OCI-LY7 (cell line): Measurements from ENCODE around the gene KCTD7. TPM values are rescaled to one million over a fixed set of nuclear protein-coding genes. Genes with fewer than 3 reads are reported as not detected.
"Not testable (repeated sequence)": the region's sequence is repeated elsewhere in the genome, so short reads cannot be mapped to it uniquely, and the experiment has no call there.

Experiments
- BruUV-seq: library from RNA; stranded (reverse); fragments of 400-500 nt; replicated peaks from 2 replicates; lab custom pipeline; 2021; lab: Mats Ljungman, UMichigan
- CTCF ChIA-PET: fragments of 300-600 bp; sonication (Branson Sonifier 250); formaldehyde crosslinking; loops from one replicate; lab custom pipeline; 2022; ENCODE audit warnings: antibody characterized with exemption; ENCODE audit not compliant: unreplicated experiment; lab: Charles Lee
- POLR2A ChIA-PET: fragments of 300-600 bp; sonication (Branson Sonifier 250); formaldehyde crosslinking; loops from one replicate; lab custom pipeline; 2022; ENCODE audit warnings: antibody characterized with exemption; lab: Charles Lee
- DNase-seq: peaks from one replicate; pipeline ENCODE4 v3.0.0-alpha.2; 2015; ENCODE audit warnings: low spot score
- H2AFZ ChIP-seq: fragments of 200-600 bp; sonication (generic), shearing (Covaris generic); 2 replicates; pipeline ENCODE4 v1.6.1; 2014; ENCODE audit warnings: mild to moderate bottlenecking, antibody characterized with exemption, low read length, moderate library complexity
- H3K27ac ChIP-seq: fragments of 200-600 bp; sonication (generic); 2 replicates; pipeline ENCODE4 v1.5.1; 2014; ENCODE audit warnings: mixed run types, low read depth, mild to moderate bottlenecking, moderate library complexity, low read length, inconsistent platforms; ENCODE audit not compliant: poor library complexity, severe bottlenecking
- H3K36me3 ChIP-seq: fragments of 200-600 bp; sonication (generic); 2 replicates; pipeline ENCODE4 v1.6.1; 2014; ENCODE audit warnings: mild to moderate bottlenecking, antibody characterized with exemption, low read length, moderate library complexity, mixed read lengths; ENCODE audit not compliant: insufficient read depth
- H3K4me1 ChIP-seq: fragments of 200-600 bp; sonication (generic); 2 replicates; pipeline ENCODE4 v1.5.1; 2014; ENCODE audit warnings: mild to moderate bottlenecking, low read length; ENCODE audit not compliant: insufficient read depth, poor library complexity, severe bottlenecking
- H3K4me2 ChIP-seq: fragments of 200-600 bp; sonication (generic); 2 replicates; pipeline ENCODE4 v1.6.1; 2014; ENCODE audit warnings: mild to moderate bottlenecking, low read length
- H3K4me3 ChIP-seq: fragments of 200-600 bp; sonication (generic); 2 replicates; pipeline ENCODE4 v1.5.1; 2014; ENCODE audit warnings: mild to moderate bottlenecking, low read depth, low read length; ENCODE audit not compliant: poor library complexity, severe bottlenecking
- H3K79me2 ChIP-seq: fragments of 200-600 bp; sonication (generic); 2 replicates; pipeline ENCODE4 v1.6.1; 2016; ENCODE audit warnings: low read depth, mild to moderate bottlenecking, low read length, moderate library complexity, mixed read lengths; ENCODE audit not compliant: insufficient read depth
- H3K9me2 ChIP-seq: fragments of 200-600 bp; sonication (generic); 2 replicates; pipeline ENCODE4 v1.6.1; 2016; ENCODE audit warnings: mild to moderate bottlenecking, low read length, mixed read lengths; ENCODE audit not compliant: insufficient read depth
- H3K9me3 ChIP-seq: fragments of 200-600 bp; sonication (generic); 2 replicates; pipeline ENCODE4 v1.6.1; 2014; ENCODE audit warnings: mild to moderate bottlenecking, mixed run types, low read length, mixed read lengths
- H4K20me1 ChIP-seq: fragments of 200-600 bp; sonication (generic); 2 replicates; pipeline ENCODE4 v1.6.1; 2014; ENCODE audit warnings: mild to moderate bottlenecking, antibody characterized with exemption, low read length, moderate library complexity, mixed read lengths; ENCODE audit not compliant: insufficient read depth
- EZH2phosphoT487 ChIP-seq: fragments of 200-600 bp; sonication (generic); IDR thresholded peaks from 2 replicates; pipeline ENCODE4 v1.6.1; 2018; ENCODE audit warnings: low read depth, borderline replicate concordance, mild to moderate bottlenecking, mixed run types, antibody characterized with exemption, low read length, moderate library complexity, mixed read lengths
- intact Hi-C: fragments of 100-400 bp; cut with micrococcal nuclease; formaldehyde crosslinking; loops from one replicate; pipeline ENCODE4 v1.10.0; 2022; ENCODE audit not compliant: unreplicated experiment
- total RNA-seq, 2 experiments: library from RNA; depleted of rRNA in 1 of 2; stranded (reverse); fragments of >200 nt in 1 of 2; shearing (Covaris generic) in 1 of 2; gene quantifications; 2 replicates each; pipeline ENCODE4 v1.2.3, GENCODE V29; 2014 to 2022
- TF ChIP-seq, protein P1 (sequence below): fragments of 200-600 bp; sonication (generic); conservative IDR thresholded peaks from 2 replicates; pipeline ENCODE4 v1.5.1; 2014; ENCODE audit warnings: mild to moderate bottlenecking, antibody characterized with exemption, low read length, moderate library complexity, mixed read lengths

Gene KCTD7
- total RNA-seq, 2 experiments from 2014 or later = 40.5 to 41.8 TPM

DNA sequence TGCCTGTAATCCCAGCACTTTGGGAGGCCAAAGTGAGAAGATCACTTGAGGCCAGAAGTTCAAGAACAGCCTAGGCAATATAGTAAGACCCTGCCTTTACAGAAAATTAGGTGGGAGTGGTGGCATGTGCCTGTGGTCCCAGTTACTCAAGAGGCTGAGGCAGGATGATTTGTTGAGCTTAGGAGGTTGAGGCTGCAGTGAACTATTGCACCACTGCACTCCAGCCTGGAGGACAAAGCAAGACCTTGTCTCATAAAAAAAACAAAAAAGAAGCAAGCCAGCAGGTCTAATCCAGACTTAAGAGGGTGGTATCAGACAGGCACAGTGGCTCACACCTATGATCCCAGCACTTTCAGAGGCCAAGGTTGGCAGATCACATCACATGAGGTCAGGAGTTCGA, 24.5 kb upstream of the KCTD7 start:
- intact Hi-C loops = no loop called here
- no peak overlapping the region for H3K4me3 ChIP-seq
- no peaks in the 10 kb centered on the region for H3K79me2 ChIP-seq
- no peaks in the 10 kb centered on the region for H3K36me3 ChIP-seq
- no peaks in the 10 kb centered on the region for H4K20me1 ChIP-seq
- H3K9me3 ChIP-seq = no peaks in the 10 kb centered on the region
- no peak overlapping the region for H2AFZ ChIP-seq
- TF ChIP-seq, protein P1, sequence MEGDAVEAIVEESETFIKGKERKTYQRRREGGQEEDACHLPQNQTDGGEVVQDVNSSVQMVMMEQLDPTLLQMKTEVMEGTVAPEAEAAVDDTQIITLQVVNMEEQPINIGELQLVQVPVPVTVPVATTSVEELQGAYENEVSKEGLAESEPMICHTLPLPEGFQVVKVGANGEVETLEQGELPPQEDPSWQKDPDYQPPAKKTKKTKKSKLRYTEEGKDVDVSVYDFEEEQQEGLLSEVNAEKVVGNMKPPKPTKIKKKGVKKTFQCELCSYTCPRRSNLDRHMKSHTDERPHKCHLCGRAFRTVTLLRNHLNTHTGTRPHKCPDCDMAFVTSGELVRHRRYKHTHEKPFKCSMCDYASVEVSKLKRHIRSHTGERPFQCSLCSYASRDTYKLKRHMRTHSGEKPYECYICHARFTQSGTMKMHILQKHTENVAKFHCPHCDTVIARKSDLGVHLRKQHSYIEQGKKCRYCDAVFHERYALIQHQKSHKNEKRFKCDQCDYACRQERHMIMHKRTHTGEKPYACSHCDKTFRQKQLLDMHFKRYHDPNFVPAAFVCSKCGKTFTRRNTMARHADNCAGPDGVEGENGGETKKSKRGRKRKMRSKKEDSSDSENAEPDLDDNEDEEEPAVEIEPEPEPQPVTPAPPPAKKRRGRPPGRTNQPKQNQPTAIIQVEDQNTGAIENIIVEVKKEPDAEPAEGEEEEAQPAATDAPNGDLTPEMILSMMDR = no peak
- TF ChIP-seq EZH2phosphoT487 = no peak
- no peaks in the 10 kb centered on the region for H3K9me2 ChIP-seq
- no TSS peak for BruUV-seq
- H3K4me1 ChIP-seq = no peaks in the 10 kb centered on the region
- no peak overlapping the region for H3K4me2 ChIP-seq
- no peak for DNase-seq
- CTCF ChIA-PET = no interaction called here
- POLR2A ChIA-PET = interaction anchor here (0.7 kb wide), 2 partner anchors 13 to 76 kb away, joined by 4 to 6 read pairs; no protein-coding TSS in a partner anchor
- H3K27ac ChIP-seq = no peak overlapping the region

DNA sequence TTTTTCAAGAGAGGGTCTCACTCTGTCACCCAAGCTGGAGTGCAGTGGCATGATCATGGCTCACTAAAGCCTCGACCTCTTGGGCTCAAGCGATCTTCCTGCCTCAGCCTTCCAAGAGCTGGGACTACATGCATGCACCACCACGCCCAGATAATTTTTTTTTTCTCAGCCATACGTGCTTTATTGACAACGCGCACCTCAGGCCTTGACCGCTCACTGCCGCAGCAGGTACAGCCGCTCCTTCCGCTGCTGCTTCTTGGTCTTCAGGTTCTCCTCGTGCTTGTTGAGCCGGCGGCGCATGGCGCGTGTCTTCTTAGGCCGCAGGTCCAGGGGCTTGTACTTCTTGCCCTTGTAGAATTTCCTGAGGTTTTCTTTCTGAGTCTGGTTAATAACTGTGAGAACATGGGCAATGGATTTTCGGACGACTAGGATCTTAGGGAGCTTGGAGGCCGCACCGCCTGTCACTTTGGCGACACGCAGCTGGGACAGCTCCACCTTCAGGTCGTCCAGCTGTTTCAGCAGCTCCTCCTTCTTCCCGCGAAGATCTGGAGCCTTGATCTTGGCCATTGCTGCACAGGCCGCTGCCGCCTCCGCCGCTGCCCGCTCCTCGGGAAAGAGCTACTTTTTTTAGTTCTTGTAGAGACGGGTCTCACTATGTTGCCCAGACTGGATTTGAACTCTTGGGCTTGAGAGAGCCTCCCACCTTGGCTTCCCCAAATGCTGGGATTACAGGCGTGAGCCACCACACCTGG, 22.0 kb upstream of the KCTD7 start:
- H3K9me2 ChIP-seq, CTCF ChIA-PET, H3K4me1 ChIP-seq, DNase-seq, H3K79me2 ChIP-seq, H3K4me2 ChIP-seq, intact Hi-C loops, BruUV-seq, H3K27ac ChIP-seq, H4K20me1 ChIP-seq, H2AFZ ChIP-seq, H3K36me3 ChIP-seq, H3K9me3 ChIP-seq, H3K4me3 ChIP-seq: not testable (repeated sequence)
- POLR2A ChIA-PET = interaction anchor here (0.6 to 1.2 kb wide), 3 partner anchors 21 to 599 kb away, joined by 3 to 6 read pairs (median 3); no protein-coding TSS in a partner anchor

DNA sequence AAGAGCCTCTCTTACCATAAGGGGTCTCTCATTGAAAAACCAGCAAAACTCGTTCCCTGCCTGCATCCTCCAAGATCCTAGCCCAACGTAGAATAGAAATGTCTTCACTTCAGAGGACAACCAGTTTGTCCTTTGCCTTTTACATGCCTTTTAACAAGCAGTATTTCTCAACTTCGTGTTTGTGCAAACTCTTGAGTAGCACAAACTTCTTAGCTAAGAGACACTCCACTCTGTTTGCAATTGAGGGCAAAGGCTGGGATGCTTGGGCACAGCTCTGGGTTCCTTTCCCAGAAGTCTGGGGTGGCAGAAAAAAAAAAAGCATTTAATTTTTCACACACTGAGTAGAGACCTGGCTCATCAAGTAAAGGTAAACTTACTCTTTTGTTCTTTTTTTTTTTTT, 19.5 kb upstream of the KCTD7 start:
- Histone ChIP-seq H3K36me3 (no peaks in the 10 kb centered on the region), H3K27ac (no peak overlapping the region), H2AFZ (no peak overlapping the region), H4K20me1 (no peaks in the 10 kb centered on the region), H3K9me3 (no peaks in the 10 kb centered on the region), H3K4me3 (no peak overlapping the region), H3K79me2 (no peaks in the 10 kb centered on the region), H3K4me2 (no peak overlapping the region), H3K9me2 (no peaks in the 10 kb centered on the region), H3K4me1 (no peaks in the 10 kb centered on the region)
- intact Hi-C loops = no loop called here
- DNase-seq = no peak
- TF ChIP-seq, protein P1 = no peak
- no peak for TF ChIP-seq EZH2phosphoT487
- ChIA-PET CTCF (no interaction called here), POLR2A (no interaction called here)
- no TSS peak for BruUV-seq

DNA sequence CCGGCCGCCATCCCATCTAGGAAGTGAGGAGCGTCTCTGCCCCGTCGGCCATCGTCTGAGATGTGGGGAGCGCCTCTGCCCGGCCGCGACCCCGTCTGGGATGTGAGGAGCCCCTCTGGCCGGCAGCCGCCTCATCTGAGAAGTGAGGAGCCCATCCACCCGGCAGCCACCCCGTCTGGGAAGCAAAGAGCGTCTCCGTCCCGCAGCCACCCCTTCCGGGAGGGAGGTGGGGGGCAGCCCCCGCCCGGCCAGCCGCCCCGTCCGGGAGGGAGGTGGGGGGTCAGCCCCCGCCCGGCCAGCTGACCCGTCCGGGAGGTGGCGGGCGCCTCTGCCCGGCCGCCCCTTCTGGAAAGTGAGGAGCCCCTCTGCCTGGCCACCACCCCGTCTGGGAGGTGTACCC, 14.1 kb upstream of the KCTD7 start:
- POLR2A ChIA-PET, intact Hi-C loops, H3K4me2 ChIP-seq, H3K79me2 ChIP-seq, H2AFZ ChIP-seq, H3K4me1 ChIP-seq, H3K9me2 ChIP-seq, H3K27ac ChIP-seq, H4K20me1 ChIP-seq, BruUV-seq, H3K4me3 ChIP-seq, H3K9me3 ChIP-seq, CTCF ChIA-PET, DNase-seq, H3K36me3 ChIP-seq: not testable (repeated sequence)
